ENCODE results near the gene HMGCS2. TPM values are rescaled to one million over a fixed set of nuclear protein-coding genes. Genes with fewer than 3 reads are reported as not detected.

Gene HMGCS2
- total and polyA plus RNA-seq, 7 donors: 0.10 to 55.2 (median 14.1) TPM

DNA sequence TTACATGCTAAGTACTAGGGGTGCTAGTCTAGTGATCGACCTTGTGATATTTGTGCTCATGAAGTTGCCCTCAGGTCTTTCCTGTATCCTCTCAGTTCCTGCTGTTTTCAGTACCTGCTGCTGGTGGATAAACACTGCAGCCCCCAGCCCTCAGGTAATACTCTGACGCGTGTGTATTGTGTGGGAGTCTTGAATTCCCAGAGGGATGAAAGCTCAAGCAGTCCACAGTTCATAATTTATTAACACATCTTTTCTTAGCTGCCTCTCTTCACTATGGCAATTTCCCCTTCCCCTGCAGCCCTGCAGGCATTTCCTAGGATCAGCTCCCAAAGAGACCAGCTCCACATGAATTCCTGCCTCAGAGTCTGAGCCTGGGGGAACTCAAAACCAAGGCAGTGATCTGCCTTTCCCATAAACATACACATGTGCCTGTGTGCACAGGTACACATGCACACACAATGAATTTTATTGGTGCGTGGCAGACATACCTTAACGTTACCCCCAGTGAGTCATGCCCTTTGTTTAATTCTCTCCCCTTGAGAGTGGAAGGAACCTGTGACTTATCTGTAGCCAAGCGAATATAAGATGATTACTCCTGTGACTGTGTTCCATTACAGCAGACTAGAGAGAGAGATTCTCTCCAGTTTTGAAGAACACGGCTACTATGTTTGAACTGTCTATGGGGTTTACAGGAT lies 14.1 kb upstream of the HMGCS2 start:
- H3K27me3 ChIP-seq (ENCODE audit: insufficient read depth in 3 of 3, low read length in 2 of 3): no peaks in the 10 kb centered on the region
- H3K4me1 ChIP-seq: no peaks in the 10 kb centered on the region
- DNase-seq (no peak), ATAC-seq (no peak)
- no peaks in the 10 kb centered on the region for H3K36me3 ChIP-seq (ENCODE audit: insufficient read depth in 1 of 2, low read depth in 1 of 2)
- whole genome bisulfite sequencing, 3 donors: 81 to 87% (median 82%) methylated on average over 7 of the region's 7 CpGs
- intact Hi-C loops (cut with DNase I): no loop called here
- H3K4me3 ChIP-seq: no peak overlapping the region
- no peak overlapping the region for H3K27ac ChIP-seq
- no peak for TF ChIP-seq CTCF (IDR thresholded peaks at IDR 0.05)
- no peaks in the 10 kb centered on the region for H3K9me3 ChIP-seq

DNA sequence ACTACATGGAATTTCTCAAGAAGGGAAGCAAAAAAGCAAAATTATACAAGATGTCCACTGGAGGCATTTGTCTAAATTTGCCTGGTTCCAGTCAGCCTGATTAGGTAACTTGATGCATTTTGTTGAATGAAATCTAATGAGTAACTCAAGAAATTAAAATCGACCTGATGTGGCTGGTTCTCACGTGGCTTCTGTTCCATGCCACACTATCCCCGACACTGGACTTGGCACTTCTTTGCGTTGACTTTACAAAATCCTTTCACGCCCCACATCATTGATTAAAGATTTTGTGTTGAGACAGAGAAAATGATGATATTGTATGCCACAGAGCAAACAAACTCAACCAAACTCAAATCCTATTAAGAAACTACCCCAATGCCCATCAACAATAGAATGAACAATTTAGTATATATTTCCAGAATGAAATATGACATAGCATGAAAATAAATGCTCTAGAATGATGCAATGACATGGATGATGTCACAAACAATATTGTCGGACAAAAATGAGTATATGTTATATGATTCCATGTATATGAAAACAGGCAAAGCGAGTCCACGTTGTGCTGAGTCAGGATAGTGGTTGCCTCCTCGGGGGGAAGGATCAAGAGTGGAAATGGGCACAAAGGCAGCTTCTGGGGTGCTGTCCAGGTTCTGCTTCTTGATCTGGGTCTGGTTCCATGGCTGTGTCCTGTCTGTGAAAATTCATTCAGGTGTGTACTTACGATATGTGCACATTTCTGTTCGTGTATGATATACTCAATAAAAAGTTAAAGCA lies 12.9 kb upstream of the HMGCS2 start:
- TF ChIP-seq CTCF (IDR thresholded peaks at IDR 0.05): no peak
- intact Hi-C loops (cut with DNase I): no loop called here
- H3K4me1 ChIP-seq: no peaks in the 10 kb centered on the region
- H3K4me3 ChIP-seq: no peak overlapping the region
- H3K27ac ChIP-seq: no peak overlapping the region
- 85 to 93% (median 85%) methylated on average over 11 of the region's 11 CpGs for WGBS, 3 donors
- no peaks in the 10 kb centered on the region for H3K9me3 ChIP-seq
- ATAC-seq (no peak), DNase-seq (no peak)
- H3K36me3 ChIP-seq (ENCODE audit: insufficient read depth in 1 of 2, low read depth in 1 of 2): no peaks in the 10 kb centered on the region
- H3K27me3 ChIP-seq (ENCODE audit: insufficient read depth in 3 of 3, low read length in 2 of 3): no peaks in the 10 kb centered on the region

DNA sequence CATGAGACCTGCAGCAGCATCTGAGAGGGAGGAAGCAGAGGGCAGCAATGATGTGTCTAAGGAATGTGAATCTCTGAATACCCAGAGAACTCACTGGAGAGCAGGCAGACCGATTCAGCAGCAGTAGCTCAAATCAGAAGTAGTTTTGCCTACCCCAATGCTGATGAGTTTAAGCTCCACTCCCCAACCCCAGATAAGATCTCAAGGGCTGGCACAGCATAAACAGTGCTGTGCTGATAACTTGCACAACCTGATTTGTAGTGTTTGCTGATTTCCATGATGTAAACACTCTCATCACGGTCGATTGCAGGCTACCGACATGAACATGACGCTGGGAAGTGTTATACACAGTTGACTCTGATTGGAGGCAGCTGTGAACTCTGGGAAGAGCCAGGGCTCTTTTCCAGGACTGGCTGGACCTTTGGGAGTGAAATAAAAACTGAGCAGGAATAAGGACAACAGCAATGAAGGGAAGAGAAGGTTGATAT lies 11.2 kb upstream of the HMGCS2 start:
- DNase-seq: no peak
- no peak overlapping the region for H3K27ac ChIP-seq
- peak overlapping the region; percentile 25 for H3K4me3 ChIP-seq

GRCh38 chr1:119778886-119779560 lies 10.3 kb upstream of the HMGCS2 start:
- ATAC-seq (no peak), DNase-seq (no peak)
- Histone ChIP-seq H3K4me1 (peaks cover under 1% of the 10 kb centered on the region), H3K9me3 (no peaks in the 10 kb centered on the region), H3K36me3 (ENCODE audit: insufficient read depth in 1 of 2, low read depth in 1 of 2) (no peaks in the 10 kb centered on the region), H3K27me3 (ENCODE audit: insufficient read depth in 3 of 3, low read length in 2 of 3) (no peaks in the 10 kb centered on the region), H3K4me3 (no peak overlapping the region), H3K27ac (no peak overlapping the region)
- no peak for TF ChIP-seq CTCF (IDR thresholded peaks at IDR 0.05)
- 87 to 93% (median 92%) methylated on average over 10 to 13 of the region's 13 CpGs for WGBS, 3 donors
- intact Hi-C loops (cut with DNase I): no loop called here

More for the DNA sequence above, 11.2 kb upstream of the HMGCS2 start:
- H3K36me3 ChIP-seq (ENCODE audit: insufficient read depth in 1 of 2, low read depth in 1 of 2): no peaks in the 10 kb centered on the region
- TF ChIP-seq CTCF (IDR thresholded peaks at IDR 0.05): no peak
- no peaks in the 10 kb centered on the region for H3K4me1 ChIP-seq
- 6 to 11% (median 8%) methylated on average over 5 of the region's 5 CpGs for WGBS, 3 donors
- H3K27me3 ChIP-seq (ENCODE audit: insufficient read depth in 3 of 3, low read length in 2 of 3): no peaks in the 10 kb centered on the region
- intact Hi-C loops (cut with DNase I): no loop called here
- H3K9me3 ChIP-seq: no peaks in the 10 kb centered on the region
- ATAC-seq: peak in 2 of 4 donors; percentile 33 to 38

All from psoas muscle (tissue), 8 donors.